Choroid plexus epithelial cell (primary cell): ENCODE data around the gene IFI30.

Experiments
- DNase-seq: peaks from one replicate; pipeline ENCODE4 v3.0.0-alpha.2; 2010; ENCODE audit warnings: low read depth
- H3K4me3 ChIP-seq: 2 replicates; pipeline ENCODE4 v1.5.1; 2011; ENCODE audit warnings: low read depth, mild to moderate bottlenecking, control low read depth, low read length, moderate library complexity
- TF ChIP-seq, protein P1 (sequence below): conservative IDR thresholded peaks from 2 replicates; pipeline ENCODE4 v1.5.1; 2011; ENCODE audit warnings: low read depth, mild to moderate bottlenecking, control low read depth, inconsistent platforms, low read length, moderate library complexity

Gene IFI30

GRCh38 chr19:18183529-18183928 lies 9.9 kb downstream of the IFI30 start:
- no peak overlapping the region for H3K4me3 ChIP-seq
- no peak for DNase-seq
- TF ChIP-seq, protein P1, sequence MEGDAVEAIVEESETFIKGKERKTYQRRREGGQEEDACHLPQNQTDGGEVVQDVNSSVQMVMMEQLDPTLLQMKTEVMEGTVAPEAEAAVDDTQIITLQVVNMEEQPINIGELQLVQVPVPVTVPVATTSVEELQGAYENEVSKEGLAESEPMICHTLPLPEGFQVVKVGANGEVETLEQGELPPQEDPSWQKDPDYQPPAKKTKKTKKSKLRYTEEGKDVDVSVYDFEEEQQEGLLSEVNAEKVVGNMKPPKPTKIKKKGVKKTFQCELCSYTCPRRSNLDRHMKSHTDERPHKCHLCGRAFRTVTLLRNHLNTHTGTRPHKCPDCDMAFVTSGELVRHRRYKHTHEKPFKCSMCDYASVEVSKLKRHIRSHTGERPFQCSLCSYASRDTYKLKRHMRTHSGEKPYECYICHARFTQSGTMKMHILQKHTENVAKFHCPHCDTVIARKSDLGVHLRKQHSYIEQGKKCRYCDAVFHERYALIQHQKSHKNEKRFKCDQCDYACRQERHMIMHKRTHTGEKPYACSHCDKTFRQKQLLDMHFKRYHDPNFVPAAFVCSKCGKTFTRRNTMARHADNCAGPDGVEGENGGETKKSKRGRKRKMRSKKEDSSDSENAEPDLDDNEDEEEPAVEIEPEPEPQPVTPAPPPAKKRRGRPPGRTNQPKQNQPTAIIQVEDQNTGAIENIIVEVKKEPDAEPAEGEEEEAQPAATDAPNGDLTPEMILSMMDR = no peak

GRCh38 chr19:18185538-18185937 lies 11.9 kb downstream of the IFI30 start:
- no peak for DNase-seq
- H3K4me3 ChIP-seq = no peak overlapping the region
- TF ChIP-seq, protein P1 = no peak

GRCh38 chr19:18190278-18190677 lies 16.7 kb downstream of the IFI30 start:
- no peak overlapping the region for H3K4me3 ChIP-seq
- no peak for DNase-seq
- TF ChIP-seq, protein P1 = no peak

- H3K4me3 ChIP-seq = peak overlapping the region; percentile 62
- TF ChIP-seq, protein P1 = no peak
- DNase-seq = no peak
These were observed 18.0 kb downstream of the IFI30 start for GRCh38 chr19:18191640-18192062.

DNA sequence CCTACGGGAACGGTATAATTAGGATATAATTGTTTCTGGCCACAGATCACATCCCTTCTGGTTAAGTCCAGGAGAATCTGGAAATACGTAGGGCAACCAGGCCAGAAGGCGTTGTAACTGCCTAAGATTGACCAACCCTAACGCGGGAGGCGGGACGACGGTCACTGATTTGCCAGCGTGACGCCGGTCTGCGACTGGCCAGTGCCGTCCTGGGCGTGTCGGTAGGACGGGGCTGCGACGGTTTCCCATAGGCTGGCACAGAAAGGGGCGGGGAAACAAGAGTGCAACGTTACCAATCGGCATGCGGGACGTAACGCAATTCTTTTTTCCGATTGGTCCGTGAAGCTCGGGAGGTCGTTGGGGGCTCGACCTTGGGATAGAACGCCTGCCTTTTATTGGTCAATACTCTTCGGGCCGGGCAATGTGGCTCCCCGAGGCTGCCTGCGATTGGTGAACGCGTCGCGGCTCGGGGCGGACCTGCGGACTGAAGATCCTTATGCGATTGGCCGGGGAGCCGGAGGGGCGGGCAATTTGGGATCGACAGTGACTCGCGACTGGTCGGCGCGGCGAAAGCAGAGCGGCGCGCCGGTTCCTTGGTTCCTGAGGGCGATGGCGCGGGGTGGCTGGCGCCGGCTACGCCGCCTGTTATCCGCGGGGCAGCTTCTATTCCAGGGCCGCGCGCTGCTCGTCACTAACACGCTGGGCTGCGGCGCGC lies 19.2 kb downstream of the IFI30 start, which contains the start of gene MPV17L2:
Gene MPV17L2 (plus strand): TSS at position 546 of the 715 bp plus-strand sequence. CDS start 64 bp downstream, at position 610.
- TF ChIP-seq, protein P1 = no peak
- DNase-seq = peak; percentile 100
- H3K4me3 ChIP-seq = peak within 1 kb of the TSS; percentile 90

DNA sequence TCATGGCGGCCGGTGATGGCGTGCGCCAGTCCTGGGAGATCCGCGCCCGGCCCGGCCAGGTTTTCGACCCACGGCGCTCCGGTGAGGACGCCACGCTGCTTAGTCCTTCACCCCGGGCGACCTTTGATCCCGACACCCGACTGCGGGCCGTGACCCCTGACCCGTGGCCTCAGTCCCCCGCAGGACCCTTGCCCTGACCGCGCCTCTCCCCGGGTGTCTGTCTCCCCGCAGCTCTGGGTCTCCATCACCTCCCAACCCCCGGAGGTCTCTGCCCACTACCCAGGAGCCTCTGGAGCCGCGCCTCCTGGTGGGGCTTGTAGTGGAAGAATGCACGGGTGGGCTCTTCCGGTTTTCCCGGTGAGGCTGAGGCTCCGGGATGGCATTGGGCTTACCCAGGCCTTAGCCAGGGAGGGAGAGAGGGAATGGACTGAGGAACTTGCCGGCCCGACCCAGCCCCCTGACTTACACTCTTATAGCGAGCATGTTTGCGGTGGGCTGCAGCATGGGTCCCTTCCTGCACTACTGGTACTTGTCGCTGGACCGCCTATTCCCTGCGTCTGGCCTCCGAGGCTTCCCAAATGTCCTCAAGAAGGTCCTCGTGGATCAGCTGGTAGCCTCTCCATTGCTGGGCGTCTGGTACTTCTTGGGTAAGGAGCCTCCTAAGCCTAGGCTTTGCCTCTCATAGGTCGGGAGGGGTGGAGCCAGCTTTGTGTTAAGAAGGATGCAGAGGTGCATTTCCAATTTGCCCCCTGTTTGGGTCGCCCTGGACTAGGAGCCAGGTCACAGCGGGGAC lies 20.0 kb downstream of the IFI30 start:
- DNase-seq = no peak

More for the DNA sequence above, 20.0 kb downstream of the IFI30 start:
- peak overlapping the region; percentile 90 for H3K4me3 ChIP-seq
- TF ChIP-seq, protein P1 = no peak
